PC-3 (cell line): ENCODE data around the gene VWA8. TPM values are rescaled to one million over a fixed set of nuclear protein-coding genes. Genes with fewer than 3 reads are reported as not detected.

Source experiments
- ATAC-seq: fragments of 200-7000 bp; cut with Tn5 transposase; 2 replicates; pipeline ENCODE4 v1.9.1; 2020; ENCODE audit warnings: mild to moderate bottlenecking, moderate library complexity
- BruUV-seq: library from RNA; stranded (reverse); fragments of 400-500 nt; replicated peaks from 2 replicates; lab custom pipeline; 2021; lab: Mats Ljungman, UMichigan
- CTCF ChIA-PET: fragments of 300-600 bp; sonication (Branson Sonifier 250); formaldehyde crosslinking; loops from one replicate; lab custom pipeline; 2022; ENCODE audit warnings: antibody characterized with exemption; lab: Charles Lee
- POLR2A ChIA-PET: fragments of 300-600 bp; sonication (Branson Sonifier 250); formaldehyde crosslinking; loops from one replicate; lab custom pipeline; 2022; ENCODE audit warnings: antibody characterized with exemption; ENCODE audit not compliant: unreplicated experiment; lab: Charles Lee
- DNase-seq: peaks from one replicate; pipeline ENCODE4 v3.0.0-alpha.2; 2015
- H2AFZ ChIP-seq: fragments of 300-600 bp; sonication (generic); 2 replicates; pipeline ENCODE4 v1.6.0; 2016; ENCODE audit warnings: antibody characterized with exemption, low read length
- H3F3A ChIP-seq: fragments of 300-600 bp; sonication (generic); one replicate; pipeline ENCODE4 v1.6.0; 2017; ENCODE audit warnings: antibody characterized with exemption, low read length, control low read depth, mild to moderate bottlenecking; ENCODE audit not compliant: unreplicated experiment
- H3K27ac ChIP-seq: fragments of 300-600 bp; sonication (generic); 2 replicates; pipeline ENCODE4 v1.5.1; 2016; ENCODE audit warnings: mild to moderate bottlenecking, low read length
- H3K27me3 ChIP-seq: fragments of 300-600 bp; sonication (generic); 2 replicates; pipeline ENCODE4 v1.6.1; 2016; ENCODE audit warnings: low read length, mixed read lengths
- H3K36me3 ChIP-seq: fragments of 300-600 bp; sonication (generic); 2 replicates; pipeline ENCODE4 v1.6.1; 2016; ENCODE audit warnings: low read depth, mixed run types, low read length, mixed read lengths
- H3K4me1 ChIP-seq: fragments of 300-600 bp; sonication (generic); 2 replicates; pipeline ENCODE4 v1.5.1; 2016; ENCODE audit warnings: low read length; ENCODE audit not compliant: insufficient read depth
- H3K4me2 ChIP-seq: fragments of 300-600 bp; sonication (generic); 2 replicates; pipeline ENCODE4 v1.6.0; 2016; ENCODE audit warnings: low read length
- H3K4me3 ChIP-seq: fragments of 300-600 bp; sonication (generic); 2 replicates; pipeline ENCODE4 v1.5.1; 2016; ENCODE audit warnings: mild to moderate bottlenecking, low read length, mixed read lengths
- H3K79me2 ChIP-seq: fragments of 300-600 bp; sonication (generic); 2 replicates; pipeline ENCODE4 v1.6.1; 2017; ENCODE audit warnings: low read length, mixed read lengths
- H3K9ac ChIP-seq: fragments of 300-600 bp; sonication (generic); 2 replicates; pipeline ENCODE4 v1.6.0; 2016; ENCODE audit warnings: mild to moderate bottlenecking, low read length
- H3K9me2 ChIP-seq: fragments of 300-600 bp; sonication (generic); replicated peaks from 2 replicates; pipeline ENCODE4 v1.6.1; 2016; ENCODE audit warnings: mixed run types, low read length, mixed read lengths
- H3K9me3 ChIP-seq: fragments of 300-600 bp; sonication (generic); 2 replicates; pipeline ENCODE4 v1.6.1; 2016; ENCODE audit warnings: low read length, mixed read lengths
- H4K20me1 ChIP-seq: fragments of 300-600 bp; sonication (generic); 2 replicates; pipeline ENCODE4 v1.6.1; 2016; ENCODE audit warnings: low read length, mixed read lengths
- EZH2 ChIP-seq: fragments of 300-600 bp; sonication (generic); IDR thresholded peaks from one replicate; pipeline ENCODE4 v1.6.1; 2017; ENCODE audit warnings: antibody characterized with exemption, mild to moderate bottlenecking, low read length; ENCODE audit not compliant: unreplicated experiment
- EZH2phosphoT487 ChIP-seq: fragments of 300-600 bp; sonication (generic); IDR thresholded peaks from 2 replicates; pipeline ENCODE4 v1.6.1; 2018; ENCODE audit warnings: mild to moderate bottlenecking, antibody characterized with exemption, low read length, borderline replicate concordance
- intact Hi-C: fragments of 100-400 bp; cut with micrococcal nuclease; formaldehyde crosslinking; loops from 2 replicates; pipeline ENCODE4 v1.9.0; 2023
- total RNA-seq: library from RNA; depleted of rRNA; stranded (reverse); fragments of >200 nt; gene quantifications from 2 replicates; pipeline ENCODE4 v1.2.3, GENCODE V29; 2014
- TF ChIP-seq, protein P1 (sequence below): fragments of 300-600 bp; sonication (generic); conservative IDR thresholded peaks from 2 replicates; pipeline ENCODE4 v1.5.1; 2017; ENCODE audit warnings: antibody characterized with exemption, low read depth, mild to moderate bottlenecking, low read length

VWA8 gene
- total RNA-seq, 1 experiment from 2014 or later = 10.0 TPM

DNA sequence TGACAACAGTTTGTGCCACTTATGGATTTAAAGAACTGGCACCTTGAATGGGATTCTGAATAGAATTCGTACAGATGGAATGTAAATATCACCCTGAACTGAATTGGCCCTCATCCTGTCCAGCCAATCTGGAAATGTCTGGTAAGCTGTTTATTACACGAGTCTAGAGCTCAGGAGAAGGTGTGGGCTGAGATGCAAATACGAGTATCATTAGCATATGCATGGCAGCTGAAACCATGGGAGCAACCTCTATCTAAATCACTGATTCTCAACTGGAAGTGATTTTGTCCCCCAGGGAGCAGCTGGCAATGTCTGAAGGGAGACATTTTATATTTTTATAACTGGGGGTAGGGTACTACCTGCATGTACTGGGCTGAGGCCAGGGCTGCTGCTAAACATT lies 15.6 kb upstream of the VWA8 start:
- Histone ChIP-seq H3K27me3 (no peaks in the 10 kb centered on the region), H3K4me3 (no peak overlapping the region), H3K4me2 (no peak overlapping the region), H3F3A (no peaks in the 10 kb centered on the region), H3K4me1 (no peaks in the 10 kb centered on the region), H3K9me2 (no peaks in the 10 kb centered on the region), H3K9ac (no peak overlapping the region), H4K20me1 (no peaks in the 10 kb centered on the region), H3K9me3 (no peaks in the 10 kb centered on the region), H3K79me2 (no peaks in the 10 kb centered on the region), H3K27ac (no peak overlapping the region), H2AFZ (no peak overlapping the region), H3K36me3 (no peaks in the 10 kb centered on the region)
- POLR2A ChIA-PET = no interaction called here
- no peak for TF ChIP-seq EZH2phosphoT487
- TF ChIP-seq, protein P1, sequence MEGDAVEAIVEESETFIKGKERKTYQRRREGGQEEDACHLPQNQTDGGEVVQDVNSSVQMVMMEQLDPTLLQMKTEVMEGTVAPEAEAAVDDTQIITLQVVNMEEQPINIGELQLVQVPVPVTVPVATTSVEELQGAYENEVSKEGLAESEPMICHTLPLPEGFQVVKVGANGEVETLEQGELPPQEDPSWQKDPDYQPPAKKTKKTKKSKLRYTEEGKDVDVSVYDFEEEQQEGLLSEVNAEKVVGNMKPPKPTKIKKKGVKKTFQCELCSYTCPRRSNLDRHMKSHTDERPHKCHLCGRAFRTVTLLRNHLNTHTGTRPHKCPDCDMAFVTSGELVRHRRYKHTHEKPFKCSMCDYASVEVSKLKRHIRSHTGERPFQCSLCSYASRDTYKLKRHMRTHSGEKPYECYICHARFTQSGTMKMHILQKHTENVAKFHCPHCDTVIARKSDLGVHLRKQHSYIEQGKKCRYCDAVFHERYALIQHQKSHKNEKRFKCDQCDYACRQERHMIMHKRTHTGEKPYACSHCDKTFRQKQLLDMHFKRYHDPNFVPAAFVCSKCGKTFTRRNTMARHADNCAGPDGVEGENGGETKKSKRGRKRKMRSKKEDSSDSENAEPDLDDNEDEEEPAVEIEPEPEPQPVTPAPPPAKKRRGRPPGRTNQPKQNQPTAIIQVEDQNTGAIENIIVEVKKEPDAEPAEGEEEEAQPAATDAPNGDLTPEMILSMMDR = no peak
- no peak for TF ChIP-seq EZH2
- DNase-seq (no peak), ATAC-seq (no peak)
- intact Hi-C loops = no loop called here
- CTCF ChIA-PET = no interaction called here
- no TSS peak for BruUV-seq

DNA sequence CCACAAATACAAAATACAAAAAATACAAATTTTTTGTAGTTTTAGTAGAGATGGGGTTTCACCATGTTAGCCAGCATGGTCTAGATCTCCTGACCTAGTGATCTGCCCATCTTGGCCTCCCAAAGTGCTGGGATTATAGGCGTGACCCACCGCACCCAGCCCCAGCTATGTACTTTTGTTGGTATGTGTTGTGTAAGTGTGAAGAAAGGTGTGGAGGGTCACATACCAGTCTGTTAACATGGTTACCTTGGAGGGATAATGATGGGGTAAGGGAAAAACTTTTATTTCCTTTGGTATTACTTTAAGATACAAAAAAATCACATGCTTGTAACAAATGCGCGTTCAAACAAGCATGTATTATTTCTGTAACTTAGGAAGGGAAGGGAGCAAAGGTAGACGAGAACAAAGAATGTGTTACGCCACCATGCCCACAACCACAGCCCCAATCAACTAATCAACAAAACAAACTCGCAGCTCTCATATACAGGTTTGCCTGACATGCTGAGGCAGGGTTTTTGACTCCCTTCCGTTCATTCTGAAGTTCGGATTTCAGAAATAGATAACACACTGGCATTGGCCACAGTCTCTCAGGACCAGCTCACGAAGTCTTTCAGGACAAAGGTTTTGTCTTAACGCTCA lies 13.5 kb upstream of the VWA8 start:
- no peaks in the 10 kb centered on the region for H3K27me3 ChIP-seq
- H3K9ac ChIP-seq = no peak overlapping the region
- no peak overlapping the region for H2AFZ ChIP-seq
- no peak overlapping the region for H3K4me3 ChIP-seq
- H3K4me2 ChIP-seq = no peak overlapping the region
- no peaks in the 10 kb centered on the region for H3K9me3 ChIP-seq
- no peak overlapping the region for H3K27ac ChIP-seq
- H3K9me2 ChIP-seq = no peaks in the 10 kb centered on the region
- intact Hi-C loops = no loop called here
- DNase-seq = no peak
- no peak for ATAC-seq
- no peaks in the 10 kb centered on the region for H4K20me1 ChIP-seq
- CTCF ChIA-PET = no interaction called here
- no peaks in the 10 kb centered on the region for H3K79me2 ChIP-seq
- no TSS peak for BruUV-seq
- TF ChIP-seq EZH2phosphoT487 (no peak), EZH2 (no peak)
- TF ChIP-seq, protein P1 = no peak
- POLR2A ChIA-PET = interaction anchor here (0.7 kb wide), 1 partner anchor 14 kb away, joined by 10 read pairs; the partner anchor contains the start of gene VWA8
- no peaks in the 10 kb centered on the region for H3K36me3 ChIP-seq
- H3F3A ChIP-seq = no peaks in the 10 kb centered on the region
- no peaks in the 10 kb centered on the region for H3K4me1 ChIP-seq

DNA sequence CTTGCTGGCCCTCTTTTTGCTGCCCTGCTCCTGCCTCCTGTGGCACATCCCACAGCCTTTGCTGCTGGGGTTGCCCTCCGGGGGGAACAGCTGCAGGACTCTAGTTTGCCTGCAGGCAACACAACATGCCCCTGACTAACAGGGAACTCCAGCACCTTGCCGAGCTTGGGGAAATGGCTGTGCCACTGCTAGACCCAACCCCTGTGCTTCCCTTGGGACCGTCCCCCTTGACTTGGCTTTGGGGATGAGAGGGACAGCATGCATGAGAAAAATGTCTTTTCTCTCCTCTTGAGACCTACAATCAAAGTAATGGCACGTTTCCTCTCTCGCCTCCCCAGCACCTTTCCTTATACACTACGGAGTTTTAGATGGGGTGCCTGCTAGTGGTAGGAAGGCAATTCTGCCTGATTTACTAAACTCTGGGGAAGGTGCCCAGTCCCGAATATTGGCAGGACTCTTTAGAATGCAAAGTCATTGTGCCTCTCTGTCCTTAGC lies 12.4 kb upstream of the VWA8 start:
- ATAC-seq = no peak
- POLR2A ChIA-PET = no interaction called here

More for the DNA sequence above, 12.4 kb upstream of the VWA8 start:
- no peaks in the 10 kb centered on the region for H3K9me2 ChIP-seq
- TF ChIP-seq EZH2phosphoT487 = no peak
- no peak overlapping the region for H3K27ac ChIP-seq
- H3F3A ChIP-seq = no peaks in the 10 kb centered on the region
- no peaks in the 10 kb centered on the region for H3K79me2 ChIP-seq
- no peak overlapping the region for H3K4me3 ChIP-seq
- H3K27me3 ChIP-seq = no peaks in the 10 kb centered on the region
- CTCF ChIA-PET = no interaction called here
- DNase-seq = no peak
- H3K9ac ChIP-seq = no peak overlapping the region
- H2AFZ ChIP-seq = no peak overlapping the region
- H3K36me3 ChIP-seq = no peaks in the 10 kb centered on the region
- no TSS peak for BruUV-seq
- H3K9me3 ChIP-seq = no peaks in the 10 kb centered on the region
- H3K4me2 ChIP-seq = no peak overlapping the region
- intact Hi-C loops = no loop called here
- H4K20me1 ChIP-seq = no peaks in the 10 kb centered on the region
- H3K4me1 ChIP-seq = no peaks in the 10 kb centered on the region
